Limb (tissue), 2 donors: Measurements from ENCODE around the gene LRRN4CL.
"Not testable (repeated sequence)": the region's sequence is repeated elsewhere in the genome, so short reads cannot be mapped to it uniquely, and the experiment has no call there.

Experiments used
- DNase-seq, 2 donors: peaks; one replicate each; pipeline ENCODE4 v3.0.0-alpha.2; 2016; ENCODE audit errors: extremely low spot score in 2 of 2

LRRN4CL gene

GRCh38 chr11:62689421-62690183 lies at the start of gene LRRN4CL:
Gene LRRN4CL, minus strand, starts transcription at chr11:62689530. Its CDS starts 1,022 bp downstream, at chr11:62688508.
- DNase-seq: peak; percentile 78 to 89

GRCh38 chr11:62737196-62737595 lies 47.9 kb upstream of the LRRN4CL start:
- DNase-seq: no peak

GRCh38 chr11:62732830-62733229 lies 43.5 kb upstream of the LRRN4CL start:
- no peak for DNase-seq

- not testable (repeated sequence) for DNase-seq
These were observed 40.7 kb upstream of the LRRN4CL start for GRCh38 chr11:62730076-62730475.

GRCh38 chr11:62728171-62728988 lies 39.0 kb upstream of the LRRN4CL start, which contains the start of gene TTC9C:
Gene TTC9C, plus strand, starts transcription at chr11:62728486. Its CDS starts 363 bp downstream, at chr11:62728849.
- peak; percentile 87 to 90 for DNase-seq

- DNase-seq: peak; percentile 90 to 98
These were observed 38.5 kb upstream of the LRRN4CL start for GRCh38 chr11:62727872-62728170.

GRCh38 chr11:62727165-62727871 lies 38.0 kb upstream of the LRRN4CL start, which contains the start of gene HNRNPUL2:
Gene HNRNPUL2, minus strand, starts transcription at chr11:62727457. Its CDS starts 301 bp downstream, at chr11:62727156.
- DNase-seq: peak; percentile 99

- no peak for DNase-seq
These were observed 37.5 kb upstream of the LRRN4CL start for GRCh38 chr11:62726915-62727164.

GRCh38 chr11:62726156-62726914 lies 37.0 kb upstream of the LRRN4CL start:
- no peak for DNase-seq

GRCh38 chr11:62725646-62726045 lies 36.3 kb upstream of the LRRN4CL start:
- DNase-seq: no peak

- DNase-seq: no peak
These were observed 34.8 kb upstream of the LRRN4CL start for GRCh38 chr11:62724171-62724570.

GRCh38 chr11:62721994-62722393 lies 32.7 kb upstream of the LRRN4CL start:
- DNase-seq: no peak

- DNase-seq: no peak
These were observed 30.1 kb upstream of the LRRN4CL start for GRCh38 chr11:62719302-62719978.

- no peak for DNase-seq
These were observed 27.5 kb upstream of the LRRN4CL start for GRCh38 chr11:62716816-62717215.

- DNase-seq: no peak
These were observed 26.9 kb upstream of the LRRN4CL start for GRCh38 chr11:62716206-62716605.

- no peak for DNase-seq
These were observed 26.1 kb upstream of the LRRN4CL start for GRCh38 chr11:62715150-62716130.

GRCh38 chr11:62713343-62713742 lies 24.0 kb upstream of the LRRN4CL start:
- no peak for DNase-seq

- DNase-seq: no peak
These were observed 23.5 kb upstream of the LRRN4CL start for GRCh38 chr11:62712861-62713260.

- DNase-seq: no peak
These were observed 23.0 kb upstream of the LRRN4CL start for GRCh38 chr11:62712276-62712812.

GRCh38 chr11:62710001-62710345 lies 20.6 kb upstream of the LRRN4CL start:
- no peak for DNase-seq
